GM13977 (cell line): ENCODE results near the gene RAI1.

Experiments
- DNase-seq: peaks from one replicate; pipeline ENCODE4 v3.0.0; 2012; ENCODE audit warnings: low spot score
- CTCF ChIP-seq: IDR thresholded peaks from 2 replicates; pipeline ENCODE4 v1.5.1; 2012; ENCODE audit warnings: mild to moderate bottlenecking, control low read depth; ENCODE audit not compliant: insufficient read depth; ENCODE audit errors: extremely low read depth, missing control alignments
- in situ Hi-C: fragments of 300-500 bp; cut with MboI; formaldehyde crosslinking; loops from one replicate; pipeline ENCODE4 v1.12.0; 2022; ENCODE audit warnings: low sequenced_read_pairs, low pct_unique_long_range_greater_than_20kb, mixed read lengths, inconsistent platforms; ENCODE audit not compliant: unreplicated experiment

RAI1 gene

DNA sequence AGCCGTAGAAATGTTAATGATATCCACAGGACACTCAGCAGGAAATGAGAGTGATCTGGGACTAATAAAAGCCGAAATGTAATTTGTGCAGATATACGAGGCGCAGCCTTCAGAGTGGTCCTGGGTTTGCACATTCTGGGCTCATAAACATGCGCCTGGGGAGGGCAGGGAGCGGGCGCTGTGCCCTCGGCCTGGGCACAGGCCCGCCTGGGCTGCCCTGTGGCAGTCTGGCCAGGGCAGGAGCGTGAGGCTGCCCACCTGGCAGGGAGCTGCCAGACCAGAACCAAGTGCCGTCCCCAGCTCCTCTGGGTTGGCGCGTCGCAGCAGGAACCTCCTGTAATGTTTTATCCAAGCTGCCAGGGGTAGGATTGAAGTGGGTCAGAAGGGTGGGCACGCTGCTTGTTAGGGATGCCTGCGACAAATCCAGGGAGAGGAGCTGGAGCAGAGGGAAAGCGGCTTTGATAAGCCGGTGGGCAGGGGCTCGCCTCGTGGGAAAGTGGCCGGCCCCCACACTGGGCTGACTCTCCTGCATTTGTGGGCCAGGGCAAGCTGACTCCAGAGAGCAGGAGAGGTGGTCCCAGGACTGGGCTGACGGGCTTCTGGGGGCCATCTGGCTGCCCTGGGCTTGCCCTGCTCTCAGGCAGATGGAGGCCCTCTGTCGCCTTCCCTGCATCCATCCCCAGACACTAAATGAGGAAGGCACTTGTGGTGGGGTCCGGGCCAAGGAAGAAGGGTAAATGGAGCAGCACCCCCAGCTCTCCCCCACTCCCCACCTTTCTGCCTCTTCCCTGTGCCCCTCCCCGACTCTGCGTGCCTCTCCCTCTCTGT, 109.6 kb downstream of the RAI1 start:
- in situ Hi-C loops = no loop called here
- TF ChIP-seq CTCF = no peak

DNA sequence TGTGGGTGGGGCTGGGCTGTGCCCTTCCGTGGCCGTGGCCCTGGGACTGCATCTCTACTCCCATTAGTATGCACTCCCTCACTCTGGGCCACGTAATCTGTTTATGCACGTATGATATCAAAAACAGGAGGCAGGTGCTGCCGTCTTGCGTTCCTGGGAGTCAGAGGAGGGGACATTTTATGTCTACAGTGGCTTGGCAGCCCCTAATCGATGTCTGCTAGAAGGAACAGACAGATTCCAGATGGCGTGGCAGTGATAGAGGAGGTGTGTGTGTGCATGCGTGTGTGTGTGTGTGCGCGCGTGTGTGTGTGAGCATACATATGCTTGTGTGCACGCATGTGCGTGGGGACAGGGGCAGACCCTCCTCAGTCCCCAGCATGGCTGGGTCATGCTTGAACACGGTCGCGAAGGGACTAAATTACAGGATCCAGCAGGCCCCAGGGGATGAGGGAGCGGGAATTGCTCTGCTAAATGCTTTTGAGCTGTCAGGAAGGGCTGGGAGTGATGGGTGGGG, 110.8 kb downstream of the RAI1 start:
- no peak for DNase-seq
- in situ Hi-C loops = no loop called here
- TF ChIP-seq CTCF = no peak

More for the DNA sequence above, 109.6 kb downstream of the RAI1 start:
- no peak for DNase-seq

GRCh38 chr17:17792551-17793377, 111.5 kb downstream of the RAI1 start:
- no peak for TF ChIP-seq CTCF
- peak; percentile 74 for DNase-seq

DNA sequence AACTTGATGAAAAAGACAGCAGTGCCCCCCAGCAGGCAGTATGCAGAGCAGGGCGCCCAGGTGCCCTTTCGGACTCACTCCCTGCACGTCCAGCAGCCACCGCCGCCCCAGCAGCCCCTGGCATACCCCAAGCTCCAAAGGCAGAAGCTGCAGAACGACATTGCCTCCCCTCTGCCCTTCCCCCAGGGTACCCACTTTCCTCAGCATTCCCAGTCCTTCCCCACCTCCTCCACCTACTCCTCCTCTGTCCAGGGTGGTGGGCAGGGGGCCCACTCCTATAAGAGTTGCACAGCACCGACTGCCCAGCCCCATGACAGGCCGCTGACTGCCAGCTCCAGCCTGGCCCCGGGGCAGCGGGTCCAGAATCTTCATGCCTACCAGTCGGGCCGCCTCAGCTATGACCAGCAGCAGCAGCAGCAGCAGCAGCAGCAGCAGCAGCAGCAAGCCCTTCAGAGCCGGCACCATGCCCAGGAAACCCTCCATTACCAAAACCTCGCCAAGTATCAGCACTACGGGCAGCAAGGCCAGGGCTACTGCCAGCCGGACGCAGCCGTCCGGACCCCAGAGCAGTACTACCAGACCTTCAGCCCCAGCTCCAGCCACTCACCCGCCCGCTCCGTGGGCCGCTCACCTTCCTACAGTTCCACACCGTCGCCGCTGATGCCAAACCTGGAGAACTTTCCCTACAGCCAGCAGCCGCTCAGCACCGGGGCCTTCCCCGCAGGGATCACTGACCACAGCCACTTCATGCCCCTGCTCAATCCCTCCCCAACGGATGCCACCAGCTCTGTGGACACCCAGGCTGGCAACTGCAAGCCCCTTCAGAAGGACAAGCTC, 112.3 kb downstream of the RAI1 start:
- in situ Hi-C loops = no loop called here
- no peak for DNase-seq
- TF ChIP-seq CTCF = no peak

More at GRCh38 chr17:17792551-17793377, 111.5 kb downstream of the RAI1 start:
- in situ Hi-C loops = no loop called here

- in situ Hi-C loops = no loop called here
- TF ChIP-seq CTCF = no peak
- DNase-seq = no peak
Observed at GRCh38 chr17:17794382-17794781, 113.1 kb downstream of the RAI1 start.

DNA sequence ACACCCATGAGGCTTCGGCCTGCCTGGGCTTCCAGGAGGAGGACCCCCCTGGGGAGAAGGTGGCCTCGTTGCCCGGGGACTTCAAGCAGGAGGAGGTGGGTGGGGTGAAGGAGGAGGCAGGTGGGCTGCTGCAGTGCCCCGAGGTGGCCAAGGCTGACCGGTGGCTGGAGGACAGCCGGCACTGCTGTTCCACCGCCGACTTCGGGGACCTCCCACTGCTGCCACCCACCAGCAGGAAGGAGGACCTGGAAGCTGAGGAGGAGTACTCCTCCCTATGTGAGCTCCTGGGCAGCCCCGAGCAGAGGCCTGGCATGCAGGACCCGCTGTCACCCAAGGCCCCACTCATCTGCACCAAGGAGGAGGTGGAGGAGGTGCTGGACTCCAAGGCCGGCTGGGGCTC, 114.0 kb downstream of the RAI1 start:
- in situ Hi-C loops = no loop called here
- TF ChIP-seq CTCF = no peak
- no peak for DNase-seq
